ENCODE measurements around the gene SLX4IP. TPM values are rescaled to one million over a fixed set of nuclear protein-coding genes. Genes with fewer than 3 reads are reported as not detected.

The SLX4IP gene
- total RNA-seq, 1 experiment from 2014 or later, result 1.7 TPM

- no peak for DNase-seq
- Histone ChIP-seq H3K36me3 (no peaks in the 10 kb centered on the region), H3K4me3 (no peak overlapping the region), H3K27me3 (no peaks in the 10 kb centered on the region), H3K9me3 (no peaks in the 10 kb centered on the region)
These were observed 63.1 kb downstream of the SLX4IP start for GRCh38 chr20:10498200-10498599.

GRCh38 chr20:10501402-10501801, 66.3 kb downstream of the SLX4IP start:
- DNase-seq, result peak; percentile 35
- Histone ChIP-seq H3K36me3 (no peaks in the 10 kb centered on the region), H3K9me3 (no peaks in the 10 kb centered on the region), H3K4me3 (peak overlapping the region; percentile 37), H3K27me3 (no peaks in the 10 kb centered on the region)

GRCh38 chr20:10502098-10502526, 67.0 kb downstream of the SLX4IP start:
- H3K9me3 ChIP-seq, result no peaks in the 10 kb centered on the region
- no peaks in the 10 kb centered on the region for H3K36me3 ChIP-seq
- no peaks in the 10 kb centered on the region for H3K27me3 ChIP-seq
- peak overlapping the region; percentile 37 for H3K4me3 ChIP-seq
- no peak for DNase-seq

GRCh38 chr20:10504608-10504993, 69.5 kb downstream of the SLX4IP start:
- H3K27me3 ChIP-seq, result no peaks in the 10 kb centered on the region
- H3K36me3 ChIP-seq, result no peaks in the 10 kb centered on the region
- no peak for DNase-seq

GRCh38 chr20:10504994-10505730, 70.1 kb downstream of the SLX4IP start:
- Histone ChIP-seq H3K36me3 (no peaks in the 10 kb centered on the region), H3K27me3 (no peaks in the 10 kb centered on the region), H3K4me3 (no peak overlapping the region), H3K9me3 (no peaks in the 10 kb centered on the region)
- no peak for DNase-seq

More at GRCh38 chr20:10504608-10504993, 69.5 kb downstream of the SLX4IP start:
- no peak overlapping the region for H3K4me3 ChIP-seq
- no peaks in the 10 kb centered on the region for H3K9me3 ChIP-seq

- Histone ChIP-seq H3K36me3 (no peaks in the 10 kb centered on the region), H3K27me3 (no peaks in the 10 kb centered on the region), H3K9me3 (no peaks in the 10 kb centered on the region), H3K4me3 (no peak overlapping the region)
- DNase-seq, result no peak
These were observed 70.7 kb downstream of the SLX4IP start for GRCh38 chr20:10505827-10506226.

- Histone ChIP-seq H3K4me3 (no peak overlapping the region), H3K36me3 (no peaks in the 10 kb centered on the region), H3K9me3 (no peaks in the 10 kb centered on the region), H3K27me3 (no peaks in the 10 kb centered on the region)
- DNase-seq, result no peak
These were observed 71.9 kb downstream of the SLX4IP start for GRCh38 chr20:10507052-10507451.

- H3K9me3 ChIP-seq, result no peaks in the 10 kb centered on the region
- peak; percentile 70 for DNase-seq
- no peak overlapping the region for H3K4me3 ChIP-seq
- H3K27me3 ChIP-seq, result no peaks in the 10 kb centered on the region
- no peaks in the 10 kb centered on the region for H3K36me3 ChIP-seq
These were observed 73.0 kb downstream of the SLX4IP start for GRCh38 chr20:10508060-10508459.

- no peak overlapping the region for H3K4me3 ChIP-seq
- no peaks in the 10 kb centered on the region for H3K27me3 ChIP-seq
- peak; percentile 16 for DNase-seq
- no peaks in the 10 kb centered on the region for H3K9me3 ChIP-seq
- H3K36me3 ChIP-seq, result no peaks in the 10 kb centered on the region
These were observed 73.6 kb downstream of the SLX4IP start for GRCh38 chr20:10508468-10509251.

GRCh38 chr20:10509376-10509775, 74.3 kb downstream of the SLX4IP start:
- Histone ChIP-seq H3K9me3 (no peaks in the 10 kb centered on the region), H3K27me3 (no peaks in the 10 kb centered on the region), H3K4me3 (no peak overlapping the region), H3K36me3 (no peaks in the 10 kb centered on the region)
- DNase-seq, result no peak

- H3K9me3 ChIP-seq, result no peaks in the 10 kb centered on the region
- no peaks in the 10 kb centered on the region for H3K27me3 ChIP-seq
- DNase-seq, result no peak
- H3K4me3 ChIP-seq, result no peak overlapping the region
- H3K36me3 ChIP-seq, result no peaks in the 10 kb centered on the region
These were observed 75.1 kb downstream of the SLX4IP start for GRCh38 chr20:10510216-10510615.

GRCh38 chr20:10511170-10511508, 76.0 kb downstream of the SLX4IP start:
- no peak for DNase-seq
- H3K4me3 ChIP-seq, result no peak overlapping the region
- H3K9me3 ChIP-seq, result no peaks in the 10 kb centered on the region
- no peaks in the 10 kb centered on the region for H3K27me3 ChIP-seq
- no peaks in the 10 kb centered on the region for H3K36me3 ChIP-seq

- no peaks in the 10 kb centered on the region for H3K36me3 ChIP-seq
- H3K27me3 ChIP-seq, result no peaks in the 10 kb centered on the region
- H3K4me3 ChIP-seq, result no peak overlapping the region
- no peaks in the 10 kb centered on the region for H3K9me3 ChIP-seq
- peak; percentile 91 for DNase-seq
These were observed 76.6 kb downstream of the SLX4IP start for GRCh38 chr20:10511509-10512251.

- DNase-seq, result no peak
- Histone ChIP-seq H3K36me3 (no peaks in the 10 kb centered on the region), H3K4me3 (no peak overlapping the region), H3K27me3 (no peaks in the 10 kb centered on the region), H3K9me3 (no peaks in the 10 kb centered on the region)
These were observed 78.0 kb downstream of the SLX4IP start for GRCh38 chr20:10513061-10513460.

- no peak for DNase-seq
- no peaks in the 10 kb centered on the region for H3K9me3 ChIP-seq
- no peak overlapping the region for H3K4me3 ChIP-seq
- H3K36me3 ChIP-seq, result no peaks in the 10 kb centered on the region
- H3K27me3 ChIP-seq, result no peaks in the 10 kb centered on the region
These were observed 78.9 kb downstream of the SLX4IP start for GRCh38 chr20:10513931-10514575.

GRCh38 chr20:10516529-10516928, 81.4 kb downstream of the SLX4IP start:
- H3K9me3 ChIP-seq, result no peaks in the 10 kb centered on the region
- H3K4me3 ChIP-seq, result no peak overlapping the region
- DNase-seq, result no peak
- H3K36me3 ChIP-seq, result no peaks in the 10 kb centered on the region
- no peaks in the 10 kb centered on the region for H3K27me3 ChIP-seq

Data from MG63 (cell line).